Femur (tissue), 1 donor: ENCODE measurements around the gene DCTD.

Source experiments
- DNase-seq: peaks from one replicate; pipeline ENCODE4 v3.0.0-alpha.2; 2017

DCTD gene

GRCh38 chr4:182866746-182867145 is 50.4 kb downstream of the DCTD start:
- no peak for DNase-seq

- no peak for DNase-seq
Observed at GRCh38 chr4:182863501-182863900, 53.7 kb downstream of the DCTD start.

DNA sequence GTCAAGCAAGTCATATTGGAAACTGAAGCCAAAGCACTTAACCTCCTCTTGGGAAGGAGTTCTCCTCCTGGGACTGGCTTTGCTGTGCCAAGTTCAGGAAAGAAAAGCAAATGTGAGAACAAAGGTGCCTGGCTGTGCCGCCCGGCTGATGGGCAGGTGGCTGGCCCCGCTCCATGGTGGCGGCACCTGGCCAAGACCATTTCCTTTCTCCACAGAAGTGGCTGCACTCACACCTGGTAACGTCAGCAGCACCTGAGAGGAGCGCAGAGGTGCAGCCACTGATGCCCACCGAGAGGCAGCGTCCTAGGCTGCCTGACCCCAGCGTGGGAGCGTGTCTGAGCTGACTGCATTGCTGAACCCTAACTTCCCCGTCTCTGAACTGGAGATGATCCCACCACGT is 54.3 kb downstream of the DCTD start:
- no peak for DNase-seq

- no peak for DNase-seq
Observed at GRCh38 chr4:182862141-182862875, 54.9 kb downstream of the DCTD start.

- DNase-seq, result no peak
Observed at GRCh38 chr4:182861346-182861745, 55.8 kb downstream of the DCTD start.

- no peak for DNase-seq
Observed at GRCh38 chr4:182859730-182860129, 57.5 kb downstream of the DCTD start.

DNA sequence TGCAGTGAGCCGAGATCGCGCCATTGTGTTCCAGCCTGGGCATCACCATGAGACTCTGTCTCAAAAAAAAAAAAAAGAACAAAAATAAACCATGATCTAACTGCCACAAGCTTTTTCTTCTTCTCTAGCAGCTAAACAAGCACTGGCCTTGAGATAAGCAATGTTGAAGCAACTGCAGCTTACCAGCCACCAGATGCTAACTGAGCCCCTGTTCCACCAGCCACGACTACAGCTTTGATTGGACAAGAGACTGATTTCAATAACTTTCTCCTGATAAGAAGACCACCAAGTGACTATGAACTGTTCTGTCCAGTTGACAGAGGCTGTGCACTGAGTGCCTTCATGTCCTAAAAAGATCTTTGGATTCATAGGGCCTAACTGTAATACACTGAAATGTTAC is 58.5 kb downstream of the DCTD start:
- no peak for DNase-seq

- no peak for DNase-seq
Observed at GRCh38 chr4:182856862-182857261, 60.3 kb downstream of the DCTD start.

GRCh38 chr4:182855877-182856276 is 61.3 kb downstream of the DCTD start:
- no peak for DNase-seq

DNA sequence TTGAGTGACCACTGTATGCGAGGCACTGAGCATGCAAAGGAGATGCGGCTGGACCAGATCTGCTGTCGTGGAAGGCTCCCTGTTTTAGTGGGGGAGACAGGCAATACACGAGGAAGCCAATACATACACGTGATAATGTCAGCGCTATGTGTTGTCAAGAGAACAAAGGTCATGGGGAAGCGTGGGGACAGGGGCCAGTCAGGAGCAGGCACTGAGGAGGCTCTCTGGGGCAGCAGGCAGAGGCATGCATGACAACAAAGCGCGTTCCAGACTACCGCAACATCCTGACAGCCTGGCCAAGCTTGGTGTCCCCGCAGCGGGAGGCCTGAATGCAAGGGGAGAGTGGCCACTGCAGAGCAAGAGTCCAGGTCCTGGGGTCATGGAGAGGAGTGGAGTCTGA is 61.9 kb downstream of the DCTD start:
- DNase-seq, result no peak

DNA sequence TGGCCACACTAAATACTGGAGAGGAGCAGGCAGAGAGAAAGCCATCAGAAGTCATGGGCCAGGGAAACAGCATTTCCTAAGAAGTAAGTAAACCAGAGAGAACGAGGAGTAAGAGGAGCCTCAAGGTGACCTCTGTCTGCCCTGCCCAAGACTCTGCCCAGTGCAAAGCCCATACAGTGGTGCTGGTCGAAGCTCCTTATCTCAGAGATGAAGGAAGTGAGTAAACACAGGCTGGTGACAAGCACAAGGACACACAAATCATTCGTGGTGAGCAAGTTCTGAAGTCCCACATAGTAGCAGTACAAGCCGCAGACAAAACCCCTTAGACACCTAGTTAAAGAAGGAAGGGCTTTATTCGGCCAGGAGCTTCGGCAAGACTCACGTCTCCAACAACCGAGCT is 62.7 kb downstream of the DCTD start:
- DNase-seq, result no peak

DNA sequence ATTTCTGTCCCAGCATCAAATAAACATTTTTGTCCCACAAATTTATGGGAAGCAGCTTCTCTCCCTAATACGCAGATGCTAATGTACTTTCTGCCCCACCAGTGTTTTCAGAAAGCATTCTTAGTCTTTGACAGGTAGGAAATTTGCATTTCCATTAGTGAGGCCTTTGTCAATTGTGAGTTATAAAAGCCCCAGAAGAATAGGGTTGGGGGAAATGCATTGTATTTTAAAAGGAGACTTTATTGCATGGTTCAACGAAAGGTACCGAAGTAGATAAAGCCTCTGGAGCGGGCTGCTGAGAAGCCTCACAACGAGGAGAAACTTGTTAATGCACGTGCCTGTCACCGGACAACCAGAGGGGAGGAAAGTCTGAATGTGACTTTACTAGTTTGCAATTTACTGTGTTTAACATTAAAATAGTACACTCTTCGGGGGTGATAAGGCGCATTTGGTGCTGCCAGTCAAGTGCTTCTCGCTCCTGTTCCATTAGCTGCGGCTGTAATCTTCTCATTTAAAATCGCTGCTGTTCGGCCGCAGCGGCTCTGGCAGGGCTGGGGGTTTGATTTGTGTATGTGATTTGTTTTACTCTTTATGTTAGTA is 63.4 kb downstream of the DCTD start:
- DNase-seq, result no peak

DNA sequence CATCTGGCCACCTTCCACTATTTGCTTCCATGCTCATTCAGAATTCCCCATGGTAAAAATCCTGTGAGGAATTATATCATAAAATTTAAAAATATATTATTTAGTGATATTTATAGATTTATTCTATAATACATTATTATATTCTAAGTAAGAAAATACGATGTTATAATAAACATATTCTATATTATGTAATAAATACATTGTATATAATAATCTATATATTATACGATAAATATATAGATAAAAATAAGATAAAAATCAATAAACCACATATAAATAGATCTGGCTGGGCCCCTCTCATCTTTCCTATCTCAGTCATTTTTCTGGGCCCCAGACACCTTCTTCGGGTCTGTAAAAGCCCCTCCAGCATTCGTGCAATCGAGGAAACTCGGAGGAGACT is 68.5 kb downstream of the DCTD start:
- no peak for DNase-seq

GRCh38 chr4:182847576-182848450 is 69.4 kb downstream of the DCTD start:
- DNase-seq, result no peak

DNA sequence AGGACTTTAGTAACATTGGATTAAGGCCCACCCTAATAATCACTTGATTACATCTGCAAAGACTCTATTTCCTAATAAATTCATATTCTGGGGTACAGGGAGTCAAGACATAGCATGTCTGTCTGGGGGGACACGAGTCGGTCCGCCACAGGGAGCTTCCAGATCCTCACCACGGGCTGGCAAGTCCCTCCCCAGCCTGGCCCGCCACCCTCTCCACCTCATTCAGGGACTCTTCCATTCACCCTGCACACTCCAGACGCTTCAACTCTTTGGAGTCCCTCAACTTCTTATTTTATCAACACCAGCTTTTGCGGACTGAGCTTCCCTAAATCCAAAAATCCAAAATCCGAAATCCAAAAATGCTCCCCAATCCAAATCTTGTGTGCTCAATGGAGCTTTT is 71.2 kb downstream of the DCTD start:
- no peak for DNase-seq

DNA sequence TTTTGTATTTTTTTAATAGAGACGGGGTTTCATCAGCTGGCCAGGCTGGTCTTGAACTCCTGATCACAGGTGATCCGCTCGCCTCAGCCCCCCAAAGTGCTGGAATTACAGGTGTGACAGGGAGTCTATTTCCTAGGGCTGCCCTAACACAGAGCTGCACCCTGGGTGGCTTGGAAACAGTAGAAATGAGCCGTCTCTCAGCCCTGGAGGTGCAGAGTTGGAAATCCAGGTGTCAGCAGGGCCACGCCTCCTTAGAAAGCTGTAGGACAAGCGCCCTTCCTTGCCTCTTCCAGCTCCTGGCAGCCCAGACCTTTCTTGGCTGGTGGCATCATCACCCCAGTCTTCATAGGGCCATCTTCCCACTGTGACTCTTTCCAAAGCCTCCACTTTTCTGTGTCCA is 71.6 kb downstream of the DCTD start:
- DNase-seq, result no peak

DNA sequence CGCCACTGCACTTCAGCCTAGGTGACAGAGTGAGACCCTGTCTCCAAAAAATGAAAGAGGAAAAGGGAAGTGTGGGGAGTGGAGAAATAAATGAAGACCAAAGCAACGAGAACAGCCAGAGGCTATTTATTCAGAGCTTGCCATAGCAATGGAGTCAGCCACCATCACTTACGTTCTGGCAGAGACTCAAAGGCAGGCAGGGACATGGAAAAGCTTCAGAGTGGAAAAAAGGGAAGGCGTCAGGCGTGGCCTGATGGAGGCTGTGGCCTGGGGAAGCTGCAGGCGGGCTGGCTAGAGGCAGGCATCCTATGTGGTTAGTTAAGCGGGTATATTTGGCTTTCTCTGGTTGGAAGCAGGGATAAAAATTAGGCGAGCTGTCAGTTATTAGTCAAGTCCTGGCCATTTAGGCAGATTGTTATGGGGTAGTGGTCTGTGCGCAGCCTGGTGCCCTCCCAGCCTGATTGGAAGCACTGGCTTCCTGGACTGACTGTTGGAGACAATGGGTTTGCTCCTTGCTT is 73.3 kb downstream of the DCTD start:
- DNase-seq, result peak; percentile 38

- no peak for DNase-seq
Observed at GRCh38 chr4:182842759-182843390, 74.3 kb downstream of the DCTD start.

- no peak for DNase-seq
Observed at GRCh38 chr4:182842104-182842600, 75.0 kb downstream of the DCTD start.

- no peak for DNase-seq
Observed at GRCh38 chr4:182840108-182840507, 77.1 kb downstream of the DCTD start.
